IPS DF 6.9 (cell line): ENCODE data around the gene GALNTL6.

Source experiments
- DNase-seq: peaks from one replicate; pipeline ENCODE4 v3.0.0-alpha.2; 2013; ENCODE audit warnings: low read depth, low spot score
- H3K27ac ChIP-seq: one replicate; pipeline ENCODE4 v1.5.1; 2013; ENCODE audit warnings: low read length, control low read depth
- H3K27me3 ChIP-seq: 2 replicates; pipeline ENCODE4 v1.6.1; 2013; ENCODE audit warnings: mild to moderate bottlenecking, low read length; ENCODE audit not compliant: control insufficient read depth, insufficient read depth
- H3K36me3 ChIP-seq: 2 replicates; pipeline ENCODE4 v1.6.1; 2013; ENCODE audit warnings: low read length; ENCODE audit not compliant: control insufficient read depth, insufficient read depth
- H3K4me1 ChIP-seq: 2 replicates; pipeline ENCODE4 v1.6.1; 2013; ENCODE audit warnings: low read length; ENCODE audit not compliant: control insufficient read depth, insufficient read depth
- H3K4me3 ChIP-seq: 2 replicates; pipeline ENCODE4 v1.5.1; 2013; ENCODE audit warnings: mild to moderate bottlenecking, low read length
- H3K9me3 ChIP-seq: 2 replicates; pipeline ENCODE4 v1.6.1; 2013; ENCODE audit warnings: low read length, inconsistent platforms; ENCODE audit not compliant: control insufficient read depth, insufficient read depth
- WGBS: extraction: QIAGEN DNeasy Blood & Tissue Kit; methylation state at CpG from one replicate; pipeline ENCODE4 v1.1.7; 2013; ENCODE audit warnings: mixed read lengths, missing lambda C conversion rate; ENCODE audit not compliant: insufficient read length, insufficient coverage; 5-methylcytosine and 5-hydroxymethylcytosine counted together

Gene GALNTL6

DNA sequence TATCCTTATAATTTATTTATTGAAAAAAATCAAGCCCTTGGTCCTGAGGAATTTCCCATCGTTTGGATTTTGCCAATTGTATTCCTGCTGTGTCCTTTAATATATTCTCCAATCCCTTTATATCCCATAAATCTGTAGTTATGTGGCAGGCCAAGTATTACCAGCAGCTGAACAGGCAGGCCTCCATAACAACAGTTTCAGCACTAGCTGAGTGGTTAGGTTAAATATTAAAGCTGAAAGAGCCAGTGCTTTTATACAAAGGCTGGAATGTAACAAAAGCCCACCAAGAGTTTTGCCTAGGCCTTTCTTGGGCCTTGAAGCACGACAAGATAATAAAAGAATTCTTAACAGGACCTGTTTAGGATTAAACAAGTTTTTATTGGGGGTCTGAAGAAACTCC, 988.8 kb downstream of the GALNTL6 start:
- no peaks in the 10 kb centered on the region for H3K36me3 ChIP-seq
- H3K4me3 ChIP-seq, result no peak overlapping the region
- H3K27me3 ChIP-seq, result no peaks in the 10 kb centered on the region
- no peak overlapping the region for H3K27ac ChIP-seq
- no peaks in the 10 kb centered on the region for H3K9me3 ChIP-seq
- no peak for DNase-seq
- WGBS, result no CpG with 5 or more reads among the region's 2 CpGs
- H3K4me1 ChIP-seq, result no peaks in the 10 kb centered on the region

DNA sequence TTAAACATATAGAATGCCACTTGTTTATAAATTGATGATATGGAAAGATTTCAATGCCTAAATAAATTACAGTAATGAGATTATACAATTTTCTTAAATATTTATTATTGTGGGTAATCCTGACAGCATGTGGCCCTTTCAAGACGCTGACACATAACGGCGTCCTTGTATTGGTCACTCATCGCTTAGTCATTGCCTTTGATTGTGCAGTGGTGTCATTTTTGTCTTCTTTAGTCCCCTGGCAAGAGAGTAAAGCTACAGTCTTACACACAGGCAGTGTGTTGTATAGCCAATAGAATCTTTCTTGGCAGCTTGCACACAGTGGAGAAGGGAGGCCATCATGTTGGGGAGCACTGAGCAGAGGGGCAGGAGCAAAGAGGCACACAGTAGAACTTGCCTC, 993.6 kb downstream of the GALNTL6 start:
- no peaks in the 10 kb centered on the region for H3K27me3 ChIP-seq
- no CpG with 5 or more reads among the region's 4 CpGs for WGBS
- H3K36me3 ChIP-seq, result no peaks in the 10 kb centered on the region
- no peaks in the 10 kb centered on the region for H3K9me3 ChIP-seq
- no peaks in the 10 kb centered on the region for H3K4me1 ChIP-seq
- H3K4me3 ChIP-seq, result no peak overlapping the region
- no peak for DNase-seq
- no peak overlapping the region for H3K27ac ChIP-seq

GRCh38 chr4:172808196-172808595, 995.0 kb downstream of the GALNTL6 start:
- no peak for DNase-seq
- WGBS, result no CpG with 5 or more reads among the region's 4 CpGs
- Histone ChIP-seq H3K4me1 (no peaks in the 10 kb centered on the region), H3K9me3 (no peaks in the 10 kb centered on the region), H3K36me3 (no peaks in the 10 kb centered on the region), H3K4me3 (no peak overlapping the region), H3K27me3 (no peaks in the 10 kb centered on the region), H3K27ac (no peak overlapping the region)

GRCh38 chr4:172809319-172809718, 996.1 kb downstream of the GALNTL6 start:
- no peaks in the 10 kb centered on the region for H3K27me3 ChIP-seq
- no peak overlapping the region for H3K27ac ChIP-seq
- H3K9me3 ChIP-seq, result no peaks in the 10 kb centered on the region
- peak; percentile 93 for DNase-seq
- H3K4me1 ChIP-seq, result no peaks in the 10 kb centered on the region
- H3K4me3 ChIP-seq, result no peak overlapping the region
- no CpG with 5 or more reads among the region's 7 CpGs for WGBS
- no peaks in the 10 kb centered on the region for H3K36me3 ChIP-seq

GRCh38 chr4:172813359-172813923, 1000.2 kb downstream of the GALNTL6 start:
- no peaks in the 10 kb centered on the region for H3K27me3 ChIP-seq

DNA sequence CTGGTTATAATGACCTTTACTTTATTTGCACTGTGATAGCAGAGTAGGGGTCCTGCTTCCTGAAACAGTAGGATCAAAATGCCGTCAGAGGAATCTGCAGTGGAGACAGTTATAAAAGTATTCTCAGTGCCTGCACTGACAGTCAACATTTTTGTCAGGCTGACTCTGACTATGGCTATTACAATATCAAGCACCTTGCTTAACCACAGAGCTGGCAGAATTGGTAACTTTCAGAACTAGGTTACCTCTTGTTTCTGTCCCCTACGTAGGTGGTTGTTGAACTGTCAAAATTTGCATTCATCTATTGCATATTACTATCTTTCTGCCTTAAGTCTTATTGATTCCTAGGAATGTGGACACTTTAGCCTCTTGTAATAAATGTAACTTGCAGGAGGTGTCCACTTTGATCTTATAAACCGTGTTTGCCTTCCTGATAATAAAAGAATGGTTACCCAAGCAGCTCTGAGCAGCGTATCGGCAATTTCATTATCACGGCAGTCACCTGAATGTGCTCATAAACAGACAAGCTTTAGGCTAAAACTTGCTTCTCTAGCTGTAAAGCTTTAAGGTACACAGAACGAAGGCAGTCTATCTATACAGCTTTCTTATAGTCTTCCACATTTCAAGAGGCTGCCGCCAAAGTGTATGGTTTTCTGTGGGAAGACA, 1002.4 kb downstream of the GALNTL6 start:
- no peak overlapping the region for H3K4me3 ChIP-seq
- no peaks in the 10 kb centered on the region for H3K4me1 ChIP-seq
- H3K27ac ChIP-seq, result no peak overlapping the region
- H3K36me3 ChIP-seq, result no peaks in the 10 kb centered on the region
- H3K9me3 ChIP-seq, result no peaks in the 10 kb centered on the region
- no peak for DNase-seq
- H3K27me3 ChIP-seq, result no peaks in the 10 kb centered on the region
- WGBS, result no CpG with 5 or more reads among the region's 8 CpGs

More at GRCh38 chr4:172813359-172813923, 1000.2 kb downstream of the GALNTL6 start:
- Histone ChIP-seq H3K4me1 (no peaks in the 10 kb centered on the region), H3K27ac (no peak overlapping the region), H3K36me3 (no peaks in the 10 kb centered on the region), H3K9me3 (no peaks in the 10 kb centered on the region), H3K4me3 (no peak overlapping the region)
- WGBS, result no CpG with 5 or more reads among the region's 11 CpGs
- no peak for DNase-seq

- WGBS, result no CpG with 5 or more reads among the region's 1 CpG
- Histone ChIP-seq H3K9me3 (no peaks in the 10 kb centered on the region), H3K4me3 (no peak overlapping the region), H3K27ac (no peak overlapping the region), H3K36me3 (no peaks in the 10 kb centered on the region), H3K4me1 (no peaks in the 10 kb centered on the region), H3K27me3 (no peaks in the 10 kb centered on the region)
- DNase-seq, result no peak
Measured at GRCh38 chr4:172818901-172819300, 1005.7 kb downstream of the GALNTL6 start.

- Histone ChIP-seq H3K4me3 (no peak overlapping the region), H3K36me3 (no peaks in the 10 kb centered on the region), H3K27ac (no peak overlapping the region), H3K4me1 (no peaks in the 10 kb centered on the region), H3K9me3 (no peaks in the 10 kb centered on the region), H3K27me3 (no peaks in the 10 kb centered on the region)
- no peak for DNase-seq
- WGBS, result no CpG with 5 or more reads among the region's 1 CpG
Measured at GRCh38 chr4:172819353-172819752, 1006.1 kb downstream of the GALNTL6 start.

GRCh38 chr4:172822331-172822730, 1009.1 kb downstream of the GALNTL6 start:
- no peaks in the 10 kb centered on the region for H3K27me3 ChIP-seq
- no peaks in the 10 kb centered on the region for H3K4me1 ChIP-seq
- no CpG with 5 or more reads among the region's 3 CpGs for WGBS
- DNase-seq, result no peak
- H3K36me3 ChIP-seq, result no peaks in the 10 kb centered on the region
- H3K4me3 ChIP-seq, result no peak overlapping the region
- H3K9me3 ChIP-seq, result no peaks in the 10 kb centered on the region
- no peak overlapping the region for H3K27ac ChIP-seq

DNA sequence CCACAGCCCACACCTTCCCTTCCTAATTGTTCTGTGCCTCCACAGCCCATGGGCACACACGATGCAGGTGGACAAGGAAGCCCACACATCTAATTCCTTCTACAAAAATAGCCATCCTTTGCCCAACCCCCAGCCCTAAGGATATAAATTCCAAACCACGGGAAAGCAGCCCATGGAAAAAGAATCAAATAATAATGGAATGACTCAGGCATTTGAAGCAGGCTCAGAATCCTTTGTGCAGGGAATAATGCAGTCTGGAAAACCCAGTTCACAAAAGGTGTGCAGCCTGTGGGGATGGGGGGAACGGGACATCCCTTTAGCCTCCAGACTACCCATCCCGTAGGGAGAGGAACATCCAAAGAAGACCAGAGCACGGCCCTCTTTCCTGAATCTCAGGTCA, 1013.1 kb downstream of the GALNTL6 start:
- no peak overlapping the region for H3K27ac ChIP-seq
- H3K27me3 ChIP-seq, result no peaks in the 10 kb centered on the region
- no peaks in the 10 kb centered on the region for H3K4me1 ChIP-seq
- H3K4me3 ChIP-seq, result no peak overlapping the region
- no peak for DNase-seq
- no CpG with 5 or more reads among the region's 5 CpGs for WGBS
- H3K36me3 ChIP-seq, result no peaks in the 10 kb centered on the region
- H3K9me3 ChIP-seq, result no peaks in the 10 kb centered on the region

DNA sequence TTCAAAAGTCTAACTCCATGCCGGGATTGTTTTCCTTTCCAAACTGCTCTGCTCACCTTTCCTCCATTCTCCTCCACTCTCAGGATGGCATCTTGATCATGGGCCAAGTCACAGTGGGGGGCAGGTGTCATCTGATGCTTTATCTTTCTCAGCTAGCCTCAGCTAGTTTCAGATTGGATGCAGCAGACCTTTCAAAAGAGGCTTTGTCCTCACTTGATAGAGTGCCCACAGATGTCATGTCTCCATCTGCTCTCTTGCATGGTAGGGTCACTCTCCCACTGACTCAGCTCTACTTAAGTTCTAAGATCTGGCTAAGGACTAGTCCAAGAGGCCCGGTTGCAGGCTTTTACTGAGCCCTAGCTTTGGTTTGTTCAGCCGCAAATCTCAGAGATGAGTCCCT, 1013.7 kb downstream of the GALNTL6 start:
- H3K4me3 ChIP-seq, result no peak overlapping the region
- DNase-seq, result no peak

More for the DNA sequence above, 1013.7 kb downstream of the GALNTL6 start:
- no peaks in the 10 kb centered on the region for H3K4me1 ChIP-seq
- WGBS, result no CpG with 5 or more reads among the region's 3 CpGs
- no peaks in the 10 kb centered on the region for H3K9me3 ChIP-seq
- H3K36me3 ChIP-seq, result no peaks in the 10 kb centered on the region
- no peaks in the 10 kb centered on the region for H3K27me3 ChIP-seq
- H3K27ac ChIP-seq, result no peak overlapping the region
